ENCODE measurements around the gene OLFM2.
"Not testable (repeated sequence)": the region's sequence is repeated elsewhere in the genome, so short reads cannot be mapped to it uniquely, and the experiment has no call there.

The OLFM2 gene

DNA sequence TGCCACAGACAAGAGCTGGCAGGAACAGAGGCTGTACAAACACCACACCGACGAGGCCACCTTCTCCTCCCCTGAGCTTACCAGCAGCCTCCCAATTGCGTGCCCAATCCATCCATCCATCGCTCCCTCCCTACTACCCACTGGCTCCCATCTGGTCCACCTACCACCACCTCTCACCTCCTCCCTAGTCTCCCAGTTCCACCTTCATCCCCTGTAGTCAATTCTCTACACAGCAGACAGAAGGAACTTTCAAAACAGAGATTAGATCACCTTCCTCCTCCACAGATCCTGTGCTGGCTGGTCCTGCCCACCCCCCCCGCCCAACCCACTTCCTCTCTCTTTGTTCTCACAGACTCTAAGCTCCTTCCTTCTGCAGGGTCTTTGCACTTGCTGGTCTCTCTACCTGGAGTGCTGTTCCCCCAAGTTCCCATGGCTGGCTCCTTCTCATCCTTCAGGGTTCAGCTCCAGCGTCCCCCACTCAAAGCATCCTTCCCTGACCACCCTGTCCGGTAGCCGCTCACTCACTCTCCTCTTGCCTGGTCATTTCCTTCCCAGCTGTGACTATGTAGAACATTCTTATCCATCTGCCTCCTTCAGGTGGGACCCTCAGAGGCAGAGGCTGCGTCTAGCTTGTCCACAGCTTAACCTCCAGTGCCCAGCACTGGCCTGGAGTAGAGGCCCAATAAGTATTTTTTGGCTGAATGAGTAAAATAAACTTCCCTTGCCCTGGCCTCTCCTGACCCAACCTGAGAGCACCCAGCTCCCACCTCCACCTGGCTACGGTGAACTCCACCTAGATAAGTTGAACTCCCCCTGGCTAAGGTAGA is 78.2 kb downstream of the OLFM2 start:
- no peak for DNase-seq

DNA sequence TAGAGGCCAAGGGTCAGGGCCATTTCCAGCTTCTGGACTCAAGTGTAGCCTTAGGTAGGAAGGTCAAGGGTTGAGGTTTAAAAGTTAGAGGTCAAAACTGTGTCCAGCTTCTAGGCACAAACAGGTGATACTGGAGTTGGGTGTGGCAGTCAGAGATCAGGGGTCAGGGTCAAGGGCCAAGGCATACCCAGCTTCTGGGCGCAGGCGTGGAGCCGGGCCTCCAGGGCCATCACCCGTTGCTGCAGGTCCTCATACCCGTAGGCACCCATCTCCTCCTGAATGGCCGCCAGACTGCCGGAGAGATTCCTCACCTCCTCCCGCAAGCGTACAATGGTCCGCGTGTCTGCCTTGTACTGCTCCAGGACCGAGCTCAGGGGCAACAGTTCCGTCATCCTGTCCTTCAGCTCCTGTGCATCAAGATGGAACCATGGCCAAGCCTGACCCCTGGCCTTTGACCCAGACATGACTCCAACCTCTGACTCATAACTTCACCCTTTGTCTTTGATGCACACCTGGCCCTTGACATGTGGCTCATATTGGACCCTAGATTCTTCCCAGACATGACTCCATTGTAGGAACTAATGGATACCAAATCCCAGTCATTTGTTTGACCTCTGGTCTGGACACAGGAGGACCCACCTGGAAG is 79.1 kb downstream of the OLFM2 start:
- no peak for DNase-seq

DNA sequence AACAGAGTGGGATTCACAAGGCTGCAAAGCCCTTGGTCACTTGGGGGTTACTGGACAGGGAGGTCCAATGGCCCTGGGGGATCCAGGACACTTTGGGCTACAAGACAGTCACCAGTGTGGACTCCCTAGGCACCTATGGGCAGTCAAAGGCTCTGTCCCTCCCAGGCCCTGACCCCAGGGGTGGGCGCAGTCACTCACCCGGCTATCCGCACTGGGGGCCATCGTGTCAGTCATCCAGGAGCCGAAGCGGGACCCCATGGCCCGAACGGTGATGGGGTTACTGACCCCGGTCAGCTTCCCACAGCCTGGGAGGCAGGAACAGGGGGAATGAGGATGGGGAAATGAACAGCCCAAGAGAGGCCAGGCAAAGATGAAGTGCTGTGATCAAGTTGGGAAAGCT is 79.7 kb downstream of the OLFM2 start:
- DNase-seq, result no peak

DNA sequence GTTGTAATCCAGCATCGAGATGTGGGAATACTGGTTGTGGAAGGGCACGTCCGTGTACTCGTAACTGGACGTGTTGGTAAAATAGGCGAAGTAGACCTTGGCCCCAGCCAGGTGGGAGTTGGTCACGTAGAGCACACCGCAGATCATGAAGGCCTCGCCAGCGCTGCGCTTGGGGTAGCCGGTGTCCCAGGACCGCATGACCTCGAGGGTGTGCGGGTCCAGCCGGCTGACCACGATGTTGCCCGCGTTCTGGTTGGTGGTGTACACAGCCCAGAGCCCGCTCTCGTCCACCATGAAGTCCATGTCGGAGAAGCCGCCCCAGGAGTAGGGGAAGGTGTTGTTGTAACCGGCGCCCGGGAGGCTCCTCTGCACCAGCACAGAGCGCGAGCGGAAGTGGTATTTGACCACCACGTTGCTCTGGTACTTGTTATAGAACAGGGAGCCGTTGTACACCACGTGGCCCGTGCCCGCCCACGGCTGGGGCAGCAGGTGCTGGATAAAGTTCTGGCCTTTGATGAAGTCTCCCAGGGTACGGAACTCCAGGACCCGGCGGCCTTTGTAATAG is 82.0 kb downstream of the OLFM2 start:
- DNase-seq, result no peak

DNA sequence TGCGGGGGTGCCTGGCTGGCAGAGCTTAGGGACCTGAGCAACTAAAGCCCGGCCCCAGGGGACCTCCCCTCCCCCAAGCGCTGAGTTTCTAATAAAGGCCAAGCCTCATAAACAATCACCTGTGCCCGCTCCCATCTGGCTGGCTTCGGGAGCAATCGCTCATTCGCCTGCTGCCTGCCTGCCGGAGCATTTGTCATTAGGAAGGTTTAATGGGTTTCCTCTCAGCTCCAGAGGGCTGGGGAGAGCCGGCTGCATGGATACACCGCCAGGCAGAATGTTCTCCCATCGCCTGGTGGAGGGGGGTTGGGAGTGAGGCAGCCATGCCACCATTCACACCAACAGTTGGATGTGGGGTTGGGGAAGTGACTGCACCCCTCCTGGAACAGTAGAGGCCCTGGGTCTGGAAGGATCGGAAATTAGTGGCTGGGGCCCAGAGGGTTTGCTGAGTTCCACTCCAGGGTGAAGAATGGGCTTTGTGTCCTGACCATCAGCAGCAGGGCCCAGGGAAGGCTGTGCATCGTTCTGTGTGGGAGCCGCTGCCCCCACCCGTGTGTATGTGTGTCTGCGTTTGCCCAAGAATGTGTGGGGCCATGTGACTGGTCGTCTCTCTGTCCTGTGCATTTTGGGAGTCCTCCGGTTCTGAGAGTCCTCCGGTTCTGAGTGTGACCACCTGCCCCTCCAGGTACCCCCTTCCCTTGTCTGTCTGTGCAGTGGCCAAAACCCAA is 85.9 kb downstream of the OLFM2 start:
- DNase-seq, result no peak

DNA sequence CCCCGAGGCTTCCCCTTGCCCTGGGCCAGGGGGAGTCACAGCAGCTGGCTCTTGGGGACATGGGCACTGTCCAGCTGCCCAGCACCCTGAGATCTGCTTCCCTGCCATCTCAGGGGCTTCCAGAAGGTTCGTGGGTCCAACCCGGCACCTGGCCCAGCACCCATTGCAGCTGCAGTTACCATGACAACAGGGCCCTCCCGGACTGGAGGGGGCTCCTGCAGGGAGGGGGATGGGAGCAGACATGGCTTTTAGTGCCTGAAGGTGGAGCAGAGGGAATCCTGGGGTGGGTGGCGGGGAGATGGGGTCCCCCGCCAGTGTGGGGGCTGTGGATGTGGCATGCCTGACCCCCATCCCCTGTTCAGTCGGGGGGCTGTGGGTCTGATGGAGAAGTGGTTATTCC is 86.5 kb downstream of the OLFM2 start:
- DNase-seq, result no peak

DNA sequence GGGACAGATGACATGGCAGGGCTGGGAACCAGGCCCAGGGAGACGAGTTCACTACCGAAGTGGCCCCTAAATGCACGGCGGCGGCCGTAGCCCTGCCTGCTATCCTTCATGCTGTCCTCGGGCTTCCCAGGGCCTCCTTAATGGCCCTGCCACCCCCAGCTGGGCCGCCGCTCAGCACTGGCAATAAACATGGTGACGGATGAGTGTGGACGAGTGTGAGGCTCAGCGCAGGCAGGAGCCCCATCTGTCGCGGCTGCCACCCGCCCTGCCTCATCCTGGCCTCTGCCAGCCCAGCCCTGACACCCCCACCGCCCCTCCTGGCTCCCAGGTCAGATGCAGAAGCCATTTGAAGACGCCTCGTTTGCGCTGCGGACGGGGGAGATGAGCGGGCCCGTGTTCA is 87.6 kb downstream of the OLFM2 start:
- no peak for DNase-seq

DNA sequence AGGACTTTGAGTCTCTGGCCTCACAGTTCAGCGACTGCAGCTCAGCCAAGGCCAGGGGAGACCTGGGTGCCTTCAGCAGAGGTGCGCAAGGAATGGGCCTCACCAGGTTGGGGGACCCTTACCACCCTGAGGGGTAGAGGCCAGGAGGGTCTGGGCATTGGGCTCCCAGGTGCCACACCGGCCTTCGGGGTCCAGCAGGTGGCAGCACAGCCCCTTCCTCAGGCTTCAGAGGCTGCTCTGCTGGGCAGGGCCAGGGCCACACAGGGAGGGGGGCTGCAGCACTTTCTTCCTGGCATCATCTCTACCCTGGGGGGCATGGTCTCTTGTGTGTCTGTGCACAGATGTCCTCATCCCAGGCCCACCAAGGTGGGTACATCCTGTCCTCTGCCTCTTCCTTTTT is 88.3 kb downstream of the OLFM2 start:
- no peak for DNase-seq

DNA sequence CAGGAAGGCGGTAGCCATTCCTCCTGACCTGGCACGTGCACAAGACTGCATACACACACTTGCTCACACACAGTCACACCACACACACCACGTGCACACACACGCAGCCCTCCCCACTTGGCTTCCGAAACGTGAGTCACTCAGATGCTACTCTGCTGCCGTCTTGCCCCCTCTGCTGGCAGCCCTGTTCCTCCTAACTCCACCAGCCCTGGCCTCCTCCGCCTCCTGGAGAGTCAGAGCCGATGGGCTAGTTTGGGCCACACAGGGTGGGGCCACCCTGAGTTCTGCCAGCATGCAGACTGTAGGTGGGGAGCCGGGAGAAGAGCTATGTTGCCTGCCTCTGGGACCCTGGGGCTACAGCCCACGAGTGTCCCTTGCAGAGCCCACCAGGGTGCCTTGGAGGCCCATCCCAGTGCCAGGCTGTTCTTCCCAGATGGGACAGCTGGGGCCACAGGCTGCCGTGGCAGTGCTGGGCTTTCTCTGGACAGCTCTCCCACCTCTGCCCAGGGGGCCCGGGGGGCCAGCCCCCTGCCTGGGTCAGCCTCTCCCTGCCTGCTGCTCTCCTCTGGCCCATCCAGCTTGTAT is 89.1 kb downstream of the OLFM2 start:
- DNase-seq, result no peak

DNA sequence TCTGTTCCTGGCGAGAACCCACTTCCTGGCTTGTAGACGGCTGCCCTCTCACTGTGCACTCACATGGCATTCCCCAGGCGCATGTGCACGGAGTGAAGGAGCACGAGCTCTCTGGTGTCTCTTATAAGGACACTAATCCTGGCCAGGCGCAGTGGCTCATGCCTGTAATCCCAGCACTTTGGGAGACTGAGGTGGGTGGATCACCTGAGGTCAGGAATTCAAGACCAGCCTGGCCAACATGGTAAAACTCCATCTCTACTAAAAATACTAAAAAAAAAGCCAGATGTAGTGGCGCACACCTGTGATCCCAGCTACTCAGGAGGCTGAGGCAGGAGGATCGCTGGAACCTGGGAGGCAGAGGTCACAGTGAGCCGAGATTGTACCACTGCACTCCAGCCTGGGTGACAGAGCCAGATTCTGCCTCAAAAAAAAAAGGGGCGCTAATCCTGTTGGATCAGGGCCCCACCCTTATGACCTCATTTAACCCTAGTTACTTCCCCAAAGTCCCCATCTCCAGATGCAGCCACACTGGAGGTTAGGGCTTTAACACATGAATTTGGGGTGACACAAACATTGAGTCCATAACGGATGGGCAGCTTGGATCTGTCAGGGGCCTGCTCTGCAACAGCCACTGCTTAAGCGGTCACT is 92.6 kb downstream of the OLFM2 start:
- not testable (repeated sequence) for DNase-seq

DNA sequence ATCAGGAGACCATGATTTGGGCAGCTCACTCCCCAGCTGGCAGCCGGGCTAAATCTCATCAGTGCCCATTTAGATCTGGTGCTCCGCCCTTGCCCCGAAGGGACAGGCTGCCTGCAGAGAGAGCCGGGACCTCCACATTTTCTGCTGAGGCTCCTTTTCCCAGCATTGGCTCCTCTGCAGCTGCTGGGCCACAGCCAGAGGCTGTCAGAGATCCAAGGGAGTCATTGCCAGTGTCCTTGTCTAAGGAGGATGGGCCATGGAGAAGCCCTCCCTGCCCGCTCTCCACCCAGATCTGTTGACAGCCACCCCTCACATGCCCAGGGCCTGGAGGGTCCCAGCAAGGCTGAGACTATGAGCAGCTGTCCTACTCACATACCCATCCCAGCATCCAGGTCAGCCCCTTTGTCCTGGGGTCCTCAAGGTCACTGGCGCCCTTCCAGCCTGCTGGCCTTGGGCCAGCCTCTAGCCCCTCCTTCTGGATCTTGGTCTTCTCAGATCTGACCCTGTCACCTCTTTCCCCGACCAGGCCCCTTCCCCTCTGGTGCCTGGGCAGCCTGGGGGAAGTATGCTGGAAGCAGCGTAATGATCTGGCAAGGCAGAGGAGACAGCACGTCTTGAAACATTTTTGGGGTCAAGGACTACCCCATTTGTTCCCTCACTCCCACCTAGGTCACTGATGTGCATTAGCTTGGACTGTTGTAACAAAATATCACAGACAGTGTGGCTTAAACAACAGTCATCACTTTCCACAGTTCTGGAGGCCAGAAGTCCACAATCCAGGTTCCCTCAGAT is 93.3 kb downstream of the OLFM2 start:
- DNase-seq, result no peak

DNA sequence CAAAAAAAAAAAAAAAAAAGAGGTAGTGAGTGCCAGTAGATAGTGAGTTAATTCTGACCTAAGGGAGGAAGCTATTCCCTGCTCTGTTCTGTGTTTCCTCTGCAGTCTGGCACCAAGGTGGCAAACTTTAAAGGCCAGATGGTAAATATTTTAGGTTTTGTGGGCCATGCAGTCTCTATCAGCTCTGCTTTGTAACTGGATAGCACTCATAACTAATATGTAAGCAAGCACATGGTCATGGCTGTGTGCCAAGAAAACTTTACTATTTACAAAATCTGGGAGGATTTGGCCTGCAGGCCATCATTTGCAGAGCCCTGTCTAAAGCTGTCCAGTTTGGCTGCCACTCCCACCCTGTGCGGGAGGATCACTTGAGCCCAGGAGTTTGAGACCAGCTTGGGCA is 96.9 kb downstream of the OLFM2 start:
- DNase-seq, result no peak

DNA sequence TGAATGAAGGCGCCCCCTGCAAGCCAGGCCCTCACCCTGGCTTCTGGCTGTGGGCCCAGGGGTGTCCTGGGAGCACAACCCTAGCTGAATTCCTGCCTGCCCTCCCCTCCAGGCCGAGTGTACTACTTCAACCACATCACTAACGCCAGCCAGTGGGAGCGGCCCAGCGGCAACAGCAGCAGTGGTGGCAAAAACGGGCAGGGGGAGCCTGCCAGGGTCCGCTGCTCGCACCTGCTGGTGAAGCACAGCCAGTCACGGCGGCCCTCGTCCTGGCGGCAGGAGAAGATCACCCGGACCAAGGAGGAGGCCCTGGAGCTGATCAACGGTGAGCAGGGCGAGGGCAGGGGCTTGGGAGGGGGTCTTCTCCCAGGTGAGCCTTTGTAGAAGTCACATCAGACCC is 98.0 kb downstream of the OLFM2 start:
- no peak for DNase-seq

DNA sequence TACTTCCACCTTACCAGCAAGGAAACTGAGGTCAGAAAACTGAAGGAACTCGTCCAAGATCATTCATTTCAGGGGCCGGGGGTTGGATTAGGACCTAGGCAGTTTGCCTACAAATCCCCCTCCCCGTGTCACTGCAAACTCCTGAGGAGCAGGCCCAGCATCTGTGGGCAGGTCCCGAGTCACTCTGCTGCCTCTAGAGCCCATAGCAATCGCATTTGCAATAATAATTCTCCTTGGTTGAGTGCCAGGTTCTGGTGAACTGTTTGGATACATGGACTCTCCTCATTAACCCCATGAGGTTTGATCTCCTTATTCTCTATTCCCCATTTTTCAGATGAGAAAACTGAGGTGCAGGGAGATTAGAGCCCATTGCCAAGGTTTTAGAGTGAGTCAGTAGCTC is 100.3 kb downstream of the OLFM2 start:
- DNase-seq, result no peak

DNA sequence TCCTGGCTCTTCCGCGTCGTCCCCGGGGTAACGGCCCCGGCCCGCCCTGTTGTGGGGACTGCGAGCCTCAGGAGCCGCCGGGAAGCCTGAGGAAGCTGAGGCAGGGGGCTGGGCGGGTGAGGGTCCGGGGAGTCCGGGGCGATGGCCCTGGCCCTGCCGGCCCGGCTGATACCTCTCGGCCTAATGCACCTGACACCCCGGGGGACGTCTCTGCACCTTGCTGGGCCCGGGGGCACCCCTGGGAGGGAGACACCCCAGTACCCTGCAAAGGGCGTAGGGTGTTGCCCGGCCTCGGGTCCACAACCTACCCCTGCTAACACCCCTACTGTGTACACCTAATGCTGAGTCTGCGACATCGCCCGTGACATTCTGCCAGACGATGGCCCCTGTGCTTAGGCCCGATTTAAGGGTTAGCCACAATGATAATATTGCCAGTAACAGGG is 100.8 kb downstream of the OLFM2 start:
- DNase-seq, result no peak

DNA sequence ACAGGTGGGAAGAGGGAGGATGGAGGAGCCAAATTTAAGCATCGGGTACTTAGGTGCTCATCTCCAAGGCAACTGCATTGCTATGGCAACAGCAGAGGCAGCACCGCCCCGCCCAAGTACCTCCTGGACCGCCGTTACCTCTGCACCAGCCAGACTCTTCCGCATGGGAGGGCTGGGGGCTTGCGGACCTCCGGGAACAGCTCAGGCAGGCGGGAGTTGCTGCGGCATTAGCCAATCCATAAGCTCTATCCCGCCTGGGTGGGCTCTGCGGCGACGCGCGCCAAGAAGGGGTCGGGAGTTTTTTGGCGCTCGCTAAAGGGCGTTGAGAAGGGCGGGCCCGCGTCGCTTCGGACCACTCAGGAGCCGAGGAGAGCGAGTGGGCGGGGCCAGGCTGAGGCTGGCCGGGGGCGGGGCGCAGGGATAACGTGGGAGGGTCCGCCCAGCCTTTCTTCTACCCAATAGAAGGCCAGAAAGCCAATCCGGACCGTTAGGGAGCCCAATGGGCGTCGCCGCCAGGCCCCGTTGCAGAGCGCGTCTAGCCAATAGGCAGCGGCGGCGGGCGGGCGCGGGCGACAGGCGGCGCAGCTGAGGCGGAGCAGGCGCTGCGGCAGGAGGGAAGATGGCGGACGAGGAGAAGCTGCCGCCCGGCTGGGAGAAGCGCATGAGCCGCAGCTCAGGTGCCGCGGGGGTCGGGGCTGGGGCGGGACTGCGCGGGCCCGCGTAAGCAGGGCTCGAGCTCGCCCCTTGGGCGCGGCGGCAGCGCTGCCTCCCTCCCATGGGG is 101.4 kb downstream of the OLFM2 start, which contains the start of gene PIN1:
PIN1 (plus strand) TSS at position 593 of the 781 bp plus-strand sequence; CDS start at position 620, 27 bp downstream.
- DNase-seq, result peak; percentile 99

DNA sequence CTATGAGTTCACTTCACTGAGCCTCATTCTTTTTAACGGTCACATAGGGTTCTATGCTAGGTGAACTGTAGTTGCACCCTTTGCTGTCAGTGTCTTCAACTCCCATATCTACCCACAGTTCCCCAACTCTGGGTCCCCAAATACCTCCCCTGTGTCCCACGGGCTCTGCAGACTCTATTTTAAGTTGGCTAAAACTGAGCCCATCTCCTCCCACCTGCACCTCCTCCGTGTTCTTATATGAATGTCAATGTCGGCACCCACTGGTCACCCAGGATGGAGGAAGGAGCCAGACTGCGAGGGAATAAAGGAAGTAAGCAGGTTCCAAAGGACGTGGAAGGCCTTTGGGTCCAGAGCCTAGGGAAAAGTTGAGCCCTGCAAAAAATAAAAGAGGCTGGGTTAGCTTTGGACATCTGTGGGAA is 102.0 kb downstream of the OLFM2 start:
- no peak for DNase-seq

DNA sequence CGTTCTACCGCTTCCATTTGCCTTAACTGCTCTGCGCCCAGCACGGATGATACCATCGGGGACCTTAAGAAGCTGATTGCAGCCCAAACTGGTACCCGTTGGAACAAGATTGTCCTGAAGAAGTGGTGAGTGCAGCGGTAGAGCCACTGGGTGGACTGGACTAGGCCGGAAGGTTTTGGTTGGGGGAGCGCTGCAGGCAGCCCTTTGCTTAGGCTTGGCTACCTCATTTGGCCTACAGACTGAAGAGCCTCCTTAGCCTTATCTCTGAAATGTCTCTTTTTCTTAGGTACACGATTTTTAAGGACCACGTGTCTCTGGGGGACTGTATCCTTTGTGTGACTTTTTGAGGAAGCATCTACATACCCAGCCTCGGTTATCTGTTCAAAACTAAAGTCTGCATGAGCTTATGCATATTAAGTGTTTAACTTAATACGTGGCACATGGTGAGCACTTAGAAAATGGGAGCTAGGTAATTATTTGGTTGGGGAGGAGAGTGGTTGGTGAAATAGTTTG is 107.7 kb downstream of the OLFM2 start:
- DNase-seq, result no peak

DNA sequence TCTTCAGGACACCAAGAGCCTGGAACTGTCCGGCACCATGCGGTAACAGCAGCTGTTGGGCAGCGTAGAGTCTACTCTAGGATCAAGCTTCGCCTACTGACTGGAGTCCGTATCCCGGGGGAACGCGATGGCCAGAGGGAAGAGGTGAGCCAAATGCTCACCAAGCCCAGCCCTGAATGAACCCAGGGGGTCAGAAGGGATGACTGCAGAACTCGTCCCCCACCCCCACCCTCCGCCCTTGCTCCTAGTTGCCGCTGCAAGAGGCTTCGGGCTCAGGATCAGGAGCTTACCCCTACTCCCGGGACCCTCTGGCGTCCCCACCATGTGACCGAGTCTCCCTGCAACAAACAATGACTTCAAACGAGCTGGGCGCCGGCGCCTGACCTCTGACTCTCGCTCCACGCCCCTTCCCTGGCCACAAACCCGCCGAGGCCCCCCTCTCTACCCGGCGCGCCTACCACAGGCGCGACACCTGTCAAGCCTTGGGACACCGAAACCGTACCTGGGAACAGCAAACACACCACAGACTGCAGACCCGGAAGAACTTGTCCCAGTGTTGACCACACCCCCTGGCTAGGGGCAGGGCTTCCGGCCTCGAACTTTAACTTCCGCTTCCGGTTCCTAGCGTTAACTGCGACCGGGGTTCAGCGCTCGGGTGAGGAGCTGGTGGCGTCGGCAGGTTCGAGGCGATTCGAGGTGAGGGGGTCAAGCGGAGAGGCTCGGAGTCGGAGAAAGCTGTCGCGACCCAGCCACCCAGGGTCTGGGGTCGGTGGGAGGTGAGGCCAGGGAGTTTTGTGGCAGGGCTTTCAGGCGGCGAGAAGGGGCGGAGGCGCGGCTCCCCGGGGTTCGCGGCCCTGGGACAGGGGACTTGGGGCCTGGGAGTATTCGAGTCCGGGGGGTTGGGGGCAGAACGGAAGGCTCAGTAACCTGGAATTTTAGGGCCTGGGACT is 108.8 kb downstream of the OLFM2 start, which contains the start of gene UBL5:
UBL5 (plus strand) TSS at position 630 of the 950 bp plus-strand sequence. CDS start 420 bp downstream, outside the sequence.
- DNase-seq, result peak; percentile 91

All from right forelimb (tissue), 1 donor.